HG03571 (cell line): ENCODE results near the gene ADAM23.
A peak's percentile ranks its signal among the peaks of the same experiment; 100 is the strongest.
"Not testable (repeated sequence)": the region's sequence is repeated elsewhere in the genome, so short reads cannot be mapped to it uniquely, and the experiment has no call there.

Experiments
- ATAC-seq: cut with Tn5 transposase; IDR thresholded peaks from one replicate; pipeline ENCODE4 v1.9.1; 2021; ENCODE audit not compliant: unreplicated experiment

ADAM23 gene

DNA sequence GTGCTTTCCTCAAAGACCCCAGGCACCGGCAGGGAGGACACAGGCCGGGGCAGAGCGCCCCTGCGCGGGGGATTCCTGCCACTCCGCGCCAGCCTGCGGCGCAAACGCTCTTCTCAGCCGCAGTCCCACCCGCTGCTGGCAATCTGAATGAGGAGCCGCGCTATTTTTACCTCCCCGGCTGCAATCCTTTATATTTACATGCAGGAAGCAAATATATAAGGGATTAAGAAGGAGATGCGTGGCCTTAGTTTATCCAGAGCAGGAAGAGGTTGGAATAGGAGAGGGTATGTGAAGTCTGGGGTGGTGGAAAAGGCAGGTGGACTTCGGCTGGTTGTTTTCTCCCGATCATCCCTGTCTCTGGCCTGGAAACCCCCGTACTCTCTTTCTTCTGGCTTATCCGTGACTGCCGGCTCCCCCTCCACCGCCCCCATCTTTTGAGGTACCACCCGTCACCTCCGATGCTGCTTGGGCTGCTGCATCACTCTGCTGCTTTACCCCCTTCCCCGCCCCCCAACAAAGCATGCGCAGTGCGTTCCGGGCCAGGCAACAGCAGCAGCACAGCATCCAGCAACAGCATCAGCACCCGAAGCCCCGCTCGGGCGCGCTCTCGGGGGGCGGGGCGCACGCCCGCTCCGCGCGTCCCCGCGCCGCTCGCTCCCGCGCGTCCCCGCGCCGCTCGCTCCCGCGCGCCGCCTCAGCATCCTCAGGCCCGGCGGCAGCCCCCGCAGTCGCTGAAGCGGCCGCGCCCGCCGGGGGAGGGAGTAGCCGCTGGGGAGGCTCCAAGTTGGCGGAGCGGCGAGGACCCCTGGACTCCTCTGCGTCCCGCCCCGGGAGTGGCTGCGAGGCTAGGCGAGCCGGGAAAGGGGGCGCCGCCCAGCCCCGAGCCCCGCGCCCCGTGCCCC, at the start of gene ADAM23:
ADAM23 (plus strand) TSS at position 700 of the 902 bp plus-strand sequence. CDS start 335 bp downstream, outside the sequence.
- ATAC-seq, result peak; percentile 51

DNA sequence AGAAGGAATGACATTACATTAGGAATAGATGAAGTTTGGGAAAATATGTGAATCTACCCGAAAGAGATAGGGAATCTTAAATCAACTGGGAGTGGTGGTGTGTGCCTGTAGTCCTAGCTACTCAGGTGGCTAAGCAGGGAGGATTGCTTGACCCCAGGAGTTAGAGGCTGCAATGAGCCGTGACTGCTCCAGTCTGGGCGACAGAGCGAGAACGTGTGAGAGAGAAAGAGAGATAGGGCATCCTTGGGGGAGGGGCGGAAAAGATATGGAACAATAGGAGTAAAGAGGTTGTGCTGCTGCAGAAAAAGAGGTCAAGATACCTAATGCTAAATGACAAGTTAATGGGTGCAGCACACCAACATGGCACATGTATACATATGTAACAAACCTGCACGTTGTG, 47.1 kb upstream of the ADAM23 start:
- ATAC-seq, result no peak

DNA sequence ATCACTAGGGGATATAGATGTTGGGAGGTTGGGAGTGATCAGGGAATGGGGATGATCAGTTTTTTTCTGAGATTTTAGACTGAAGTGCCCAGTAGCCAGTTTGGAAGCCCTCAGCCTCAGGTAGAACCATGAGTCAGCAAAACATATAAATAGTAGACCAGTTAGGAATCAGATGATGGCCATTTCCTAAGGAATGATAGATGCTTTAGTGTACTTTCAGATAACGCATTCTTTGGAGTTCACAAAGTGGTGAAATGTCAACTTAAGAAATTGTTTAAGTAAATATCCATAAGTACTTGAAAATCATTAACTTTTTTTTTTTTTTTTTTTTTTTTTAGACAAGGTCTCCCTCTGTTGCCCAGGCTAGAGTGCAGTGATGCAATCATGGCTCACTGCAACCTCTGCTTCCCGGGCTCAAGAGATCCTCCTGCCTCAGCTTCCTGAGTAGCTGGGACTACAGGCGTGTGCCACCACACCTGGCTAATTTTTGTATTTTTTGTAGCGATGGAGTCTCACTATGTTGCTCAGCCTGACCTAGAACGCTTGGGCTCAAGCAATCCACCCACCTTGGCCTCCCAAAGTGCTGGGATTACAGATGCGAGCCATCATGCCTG, 40.3 kb upstream of the ADAM23 start:
- not testable (repeated sequence) for ATAC-seq

- ATAC-seq, result peak; percentile 90
These were observed 34.7 kb upstream of the ADAM23 start for GRCh38 chr2:206408323-206409320.

GRCh38 chr2:206410714-206411113, 32.6 kb upstream of the ADAM23 start:
- no peak for ATAC-seq

GRCh38 chr2:206415618-206416243, 27.6 kb upstream of the ADAM23 start:
- ATAC-seq, result no peak

GRCh38 chr2:206418968-206419367, 24.4 kb upstream of the ADAM23 start:
- ATAC-seq, result no peak

DNA sequence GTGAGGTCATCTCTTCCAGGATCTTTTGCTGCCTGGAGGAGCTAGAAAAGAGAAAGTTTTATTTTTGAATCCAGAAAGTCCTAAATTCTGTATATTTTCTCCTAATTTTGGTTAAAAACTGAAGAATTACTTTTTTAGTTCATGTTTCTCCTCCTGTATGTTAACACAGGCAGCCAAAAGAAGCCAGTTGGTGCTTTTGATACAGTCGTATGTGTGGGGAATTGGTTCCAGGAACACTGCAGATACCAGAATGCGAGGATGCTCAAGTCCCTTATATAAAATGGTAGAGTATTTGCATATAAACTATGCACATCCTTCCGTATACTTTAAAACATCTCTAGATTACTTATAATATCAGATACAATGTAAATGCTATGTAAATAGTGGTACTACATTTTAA, 22.6 kb upstream of the ADAM23 start:
- ATAC-seq, result no peak

- ATAC-seq, result no peak
These were observed 20.8 kb upstream of the ADAM23 start for GRCh38 chr2:206422493-206422892.

DNA sequence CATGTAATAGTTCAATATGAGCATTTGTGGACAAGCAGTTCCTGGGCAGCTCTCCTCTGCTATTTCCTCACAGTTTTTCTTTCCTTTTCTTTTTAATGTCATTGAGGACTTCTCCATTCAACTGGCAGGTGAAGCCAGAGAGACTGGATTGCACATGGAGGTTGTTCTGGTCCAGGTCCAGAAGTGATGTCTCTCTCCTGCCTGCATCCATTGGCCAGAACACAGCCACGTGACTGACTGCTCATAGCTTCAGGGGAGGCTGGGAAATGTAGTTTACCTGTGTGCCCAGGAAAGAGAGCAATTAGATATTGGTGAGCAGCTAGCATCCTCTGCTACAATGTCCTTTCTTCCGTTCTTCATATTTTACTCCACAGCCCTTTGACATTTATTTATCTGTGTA, 20.2 kb upstream of the ADAM23 start:
- no peak for ATAC-seq

DNA sequence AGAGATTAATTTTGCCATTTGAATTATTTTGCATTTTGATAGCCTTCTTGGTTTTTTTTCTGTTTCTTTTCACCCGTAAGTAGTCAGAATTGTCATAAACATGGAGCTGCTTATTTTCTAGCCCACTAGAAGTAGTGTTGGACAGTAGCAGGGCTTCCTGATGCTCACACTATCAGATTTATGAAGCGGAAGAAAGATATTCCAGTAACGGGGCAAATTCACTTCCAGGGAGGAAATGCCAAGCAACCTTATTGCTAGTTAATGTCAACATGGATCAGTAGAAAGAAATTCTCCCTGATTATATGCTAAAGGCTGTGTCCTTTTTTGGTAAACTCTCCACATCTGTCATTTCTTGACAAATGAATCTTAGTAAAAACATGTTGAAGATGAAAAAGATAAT, 19.2 kb upstream of the ADAM23 start:
- ATAC-seq, result no peak

- no peak for ATAC-seq
These were observed 14.5 kb upstream of the ADAM23 start for GRCh38 chr2:206428783-206429182.

DNA sequence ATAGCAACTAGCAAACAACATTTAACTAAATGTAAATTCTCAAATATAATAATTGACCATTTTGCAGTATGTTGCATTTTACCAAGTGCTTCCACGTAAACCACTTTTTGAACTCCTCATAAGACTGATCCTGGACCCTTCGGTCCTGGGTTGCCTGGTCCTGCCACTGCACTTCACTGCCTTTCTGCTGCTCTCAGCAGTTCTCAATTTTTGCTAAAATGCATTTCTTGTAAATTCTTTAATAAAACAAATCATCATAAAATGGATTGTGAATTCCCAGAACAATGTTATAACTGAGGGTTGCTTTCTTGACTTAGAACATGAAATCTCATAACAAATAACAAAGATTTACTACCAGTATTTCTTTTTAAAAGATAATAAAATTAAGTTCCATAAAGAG, 12.9 kb upstream of the ADAM23 start:
- ATAC-seq, result no peak

GRCh38 chr2:206431439-206431838, 11.9 kb upstream of the ADAM23 start:
- ATAC-seq, result no peak

GRCh38 chr2:206432193-206433082, 10.9 kb upstream of the ADAM23 start:
- ATAC-seq, result no peak

- no peak for ATAC-seq
These were observed 10.1 kb upstream of the ADAM23 start for GRCh38 chr2:206433190-206433589.

DNA sequence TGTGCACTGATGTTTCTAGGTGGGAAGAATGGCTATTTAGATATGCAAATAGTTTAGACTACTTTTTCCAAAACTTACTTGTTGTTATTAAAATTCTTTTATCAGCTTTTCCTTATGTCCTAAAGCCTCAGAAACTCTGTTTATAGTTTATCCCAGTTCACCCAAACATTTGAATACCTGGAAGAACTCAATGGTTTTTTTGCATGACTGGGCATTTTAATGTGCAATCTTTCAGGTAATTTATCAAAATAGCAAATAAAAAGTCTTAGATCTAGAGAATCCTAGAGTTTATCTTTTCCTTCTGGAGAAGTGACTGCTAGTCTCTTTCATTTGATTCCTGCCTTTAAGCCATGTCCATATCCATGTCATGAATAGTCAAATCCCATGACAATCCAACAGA, 9.6 kb upstream of the ADAM23 start:
- no peak for ATAC-seq

- no peak for ATAC-seq
These were observed 7.6 kb upstream of the ADAM23 start for GRCh38 chr2:206435742-206436141.

- no peak for ATAC-seq
These were observed 5.1 kb upstream of the ADAM23 start for GRCh38 chr2:206438196-206438724.

- ATAC-seq, result no peak
These were observed 879 bp upstream of the ADAM23 start for GRCh38 chr2:206442474-206442832.
